AG10803 (cell line): ENCODE data around the gene CACNA1C.

Source experiments
- DNase-seq: peaks from one replicate; pipeline ENCODE4 v3.0.0; 2010; ENCODE audit warnings: low read depth
- H3K4me3 ChIP-seq: 2 replicates; pipeline ENCODE4 v1.5.1; 2011; ENCODE audit warnings: mild to moderate bottlenecking, low read length, control low read depth
- CTCF ChIP-seq: conservative IDR thresholded peaks from 2 replicates; pipeline ENCODE4 v1.5.1; 2011; ENCODE audit warnings: mild to moderate bottlenecking, low read length, control low read depth, inconsistent platforms

Gene CACNA1C

GRCh38 chr12:2413999-2414792 is 361.4 kb downstream of the CACNA1C start:
- no peak overlapping the region for H3K4me3 ChIP-seq
- TF ChIP-seq CTCF, result no peak
- no peak for DNase-seq

GRCh38 chr12:2414810-2415567 is 362.2 kb downstream of the CACNA1C start:
- DNase-seq, result no peak
- no peak for TF ChIP-seq CTCF
- H3K4me3 ChIP-seq, result no peak overlapping the region

GRCh38 chr12:2415568-2415944 is 362.8 kb downstream of the CACNA1C start:
- TF ChIP-seq CTCF, result no peak
- no peak overlapping the region for H3K4me3 ChIP-seq
- no peak for DNase-seq

- H3K4me3 ChIP-seq, result no peak overlapping the region
- DNase-seq, result no peak
- TF ChIP-seq CTCF, result no peak
Observed at GRCh38 chr12:2416158-2416557, 363.4 kb downstream of the CACNA1C start.

- H3K4me3 ChIP-seq, result no peak overlapping the region
- TF ChIP-seq CTCF, result no peak
- no peak for DNase-seq
Observed at GRCh38 chr12:2417481-2418160, 364.8 kb downstream of the CACNA1C start.

- DNase-seq, result no peak
- no peak overlapping the region for H3K4me3 ChIP-seq
- TF ChIP-seq CTCF, result no peak
Observed at GRCh38 chr12:2418579-2418978, 365.8 kb downstream of the CACNA1C start.

GRCh38 chr12:2422591-2422990 is 369.8 kb downstream of the CACNA1C start:
- TF ChIP-seq CTCF, result no peak
- no peak overlapping the region for H3K4me3 ChIP-seq
- DNase-seq, result no peak
